HG03354 (cell line): ENCODE results near the gene VPS39.

ENCODE experiments used
- ATAC-seq: cut with Tn5 transposase; IDR thresholded peaks from one replicate; pipeline ENCODE4 v1.9.1; 2021; ENCODE audit warnings: mild to moderate bottlenecking; ENCODE audit not compliant: unreplicated experiment, poor library complexity, severe bottlenecking

VPS39 gene

GRCh38 chr15:42163947-42164550 lies 44.1 kb downstream of the VPS39 start:
- ATAC-seq = no peak

GRCh38 chr15:42163291-42163690 lies 44.8 kb downstream of the VPS39 start:
- no peak for ATAC-seq

- ATAC-seq = no peak
Measured at GRCh38 chr15:42160136-42160535, 48.0 kb downstream of the VPS39 start.

GRCh38 chr15:42159381-42160015 lies 48.6 kb downstream of the VPS39 start:
- no peak for ATAC-seq

- no peak for ATAC-seq
Measured at GRCh38 chr15:42158941-42159340, 49.2 kb downstream of the VPS39 start.

GRCh38 chr15:42157981-42158765 lies 49.9 kb downstream of the VPS39 start:
- ATAC-seq = no peak

- ATAC-seq = no peak
Measured at GRCh38 chr15:42157381-42157780, 50.7 kb downstream of the VPS39 start.

- no peak for ATAC-seq
Measured at GRCh38 chr15:42156243-42156922, 51.7 kb downstream of the VPS39 start, which contains the start of gene PLA2G4F. TSS of gene PLA2G4F (minus strand) at chr15:42156636. CDS start at chr15:42156549, 87 bp downstream.

- no peak for ATAC-seq
Measured at GRCh38 chr15:42155546-42156242, 52.4 kb downstream of the VPS39 start.

- no peak for ATAC-seq
Measured at GRCh38 chr15:42154956-42155355, 53.1 kb downstream of the VPS39 start.

- ATAC-seq = no peak
Measured at GRCh38 chr15:42154212-42154941, 53.7 kb downstream of the VPS39 start.

GRCh38 chr15:42153874-42154211 lies 54.3 kb downstream of the VPS39 start:
- no peak for ATAC-seq

GRCh38 chr15:42152921-42153698 lies 55.0 kb downstream of the VPS39 start:
- no peak for ATAC-seq

- no peak for ATAC-seq
Measured at GRCh38 chr15:42152196-42152920, 55.7 kb downstream of the VPS39 start.

- no peak for ATAC-seq
Measured at GRCh38 chr15:42151736-42152135, 56.4 kb downstream of the VPS39 start.

GRCh38 chr15:42151141-42151561 lies 57.0 kb downstream of the VPS39 start:
- no peak for ATAC-seq

- ATAC-seq = no peak
Measured at GRCh38 chr15:42150219-42150970, 57.7 kb downstream of the VPS39 start.
